HG03280 (cell line): ENCODE results near the gene SYCP3.

Experiments used
- ATAC-seq: cut with Tn5 transposase; IDR thresholded peaks from one replicate; pipeline ENCODE4 v1.9.1; 2021; ENCODE audit warnings: mild to moderate bottlenecking, moderate library complexity; ENCODE audit not compliant: unreplicated experiment

The SYCP3 gene

DNA sequence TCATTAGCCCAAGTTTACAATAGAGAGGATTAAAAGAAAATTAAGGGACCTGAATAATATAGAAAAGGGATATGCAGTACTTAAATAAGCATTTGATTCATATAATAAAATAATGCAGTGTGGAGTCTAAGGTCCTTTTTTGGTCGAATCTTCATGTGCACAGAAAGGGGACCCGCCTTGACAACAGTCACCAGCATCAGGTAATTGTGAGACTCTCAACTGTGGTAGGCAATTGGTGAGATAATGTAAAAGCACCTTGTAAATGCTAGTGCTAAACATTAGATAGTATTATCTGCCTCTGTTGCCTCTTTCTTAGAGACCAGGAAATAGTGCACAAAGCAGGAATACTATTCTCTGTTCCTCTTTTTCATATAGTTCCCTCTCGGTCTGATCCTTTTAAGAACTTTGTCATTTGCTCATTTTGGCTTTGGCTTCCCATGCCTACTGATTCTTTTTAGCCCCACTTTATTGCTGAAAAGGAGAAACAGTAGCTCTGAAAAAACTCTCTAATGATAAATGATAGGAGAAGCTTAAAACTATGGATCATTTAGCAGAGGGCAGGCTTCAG, 24.3 kb downstream of the SYCP3 start:
- ATAC-seq = no peak

DNA sequence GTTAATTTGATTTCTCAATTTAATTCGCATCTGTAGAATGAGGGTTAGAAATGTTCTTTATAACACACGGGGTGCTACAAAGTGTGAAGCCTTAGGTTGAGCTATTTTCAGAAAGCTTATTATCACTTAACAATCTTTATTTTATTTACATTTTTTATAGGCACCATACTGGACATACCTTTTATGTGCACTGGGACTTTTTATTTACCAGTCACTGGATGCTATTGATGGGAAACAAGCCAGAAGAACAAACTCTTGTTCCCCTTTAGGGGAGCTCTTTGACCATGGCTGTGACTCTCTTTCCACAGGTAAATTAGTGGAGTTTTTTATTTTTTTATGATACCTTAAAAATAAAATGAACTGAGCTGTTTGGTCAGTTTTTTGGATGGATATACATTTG, 25.3 kb downstream of the SYCP3 start:
- ATAC-seq = no peak

GRCh38 chr12:101713059-101713682, 26.1 kb downstream of the SYCP3 start:
- no peak for ATAC-seq

GRCh38 chr12:101710288-101710687, 29.0 kb downstream of the SYCP3 start:
- ATAC-seq = no peak

GRCh38 chr12:101707131-101707782, 32.0 kb downstream of the SYCP3 start:
- ATAC-seq = no peak

- no peak for ATAC-seq
These were observed 32.9 kb downstream of the SYCP3 start for GRCh38 chr12:101706403-101706802.

DNA sequence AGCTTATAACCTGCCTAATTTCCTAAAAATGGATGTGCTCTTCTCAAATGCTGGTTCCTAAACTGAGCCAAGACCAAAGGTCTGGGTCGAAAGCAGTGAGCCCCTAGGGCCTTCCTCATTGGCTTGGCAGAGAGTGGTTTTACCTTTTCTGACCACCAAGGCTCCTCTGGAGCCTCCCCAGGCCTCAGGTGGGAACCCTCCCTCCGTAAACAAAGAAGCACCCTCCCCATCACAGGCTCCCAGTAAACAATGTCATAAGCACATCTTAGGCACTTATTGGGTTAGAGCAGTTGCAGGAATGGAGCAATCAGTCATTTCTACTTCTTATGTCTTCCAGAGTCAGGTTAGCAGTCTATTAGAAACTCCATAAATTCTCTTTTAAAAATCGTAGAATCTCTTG, 35.8 kb downstream of the SYCP3 start:
- no peak for ATAC-seq

- no peak for ATAC-seq
These were observed 38.9 kb downstream of the SYCP3 start for GRCh38 chr12:101700299-101700820.

DNA sequence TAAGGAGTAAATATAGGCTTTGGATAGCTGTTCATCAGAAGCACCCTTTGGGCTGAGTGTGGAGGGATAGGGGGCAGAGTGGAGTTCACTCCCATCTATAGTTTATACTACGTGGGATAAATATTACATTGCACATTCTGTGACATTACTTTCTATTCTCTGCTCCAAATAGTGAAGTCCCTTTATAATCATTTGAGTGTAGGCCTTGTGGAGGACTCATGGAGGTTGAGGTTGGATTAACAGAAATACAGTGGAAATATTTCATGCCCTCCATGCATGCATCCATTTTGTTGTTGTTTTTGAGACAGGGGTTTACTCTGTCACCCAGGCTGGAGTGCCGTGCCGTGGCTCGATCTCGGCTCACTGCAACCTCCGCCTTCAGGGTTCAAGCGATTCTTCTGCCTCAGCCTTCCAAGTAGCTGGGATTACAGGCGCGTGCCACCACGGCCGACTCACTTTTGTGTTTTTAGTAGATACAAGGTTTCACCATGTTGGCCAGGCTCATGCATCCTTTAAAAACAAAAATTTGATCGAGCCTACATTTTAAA, 40.4 kb downstream of the SYCP3 start:
- no peak for ATAC-seq

- peak; percentile 34 for ATAC-seq
These were observed 41.1 kb downstream of the SYCP3 start for GRCh38 chr12:101697930-101698799.

DNA sequence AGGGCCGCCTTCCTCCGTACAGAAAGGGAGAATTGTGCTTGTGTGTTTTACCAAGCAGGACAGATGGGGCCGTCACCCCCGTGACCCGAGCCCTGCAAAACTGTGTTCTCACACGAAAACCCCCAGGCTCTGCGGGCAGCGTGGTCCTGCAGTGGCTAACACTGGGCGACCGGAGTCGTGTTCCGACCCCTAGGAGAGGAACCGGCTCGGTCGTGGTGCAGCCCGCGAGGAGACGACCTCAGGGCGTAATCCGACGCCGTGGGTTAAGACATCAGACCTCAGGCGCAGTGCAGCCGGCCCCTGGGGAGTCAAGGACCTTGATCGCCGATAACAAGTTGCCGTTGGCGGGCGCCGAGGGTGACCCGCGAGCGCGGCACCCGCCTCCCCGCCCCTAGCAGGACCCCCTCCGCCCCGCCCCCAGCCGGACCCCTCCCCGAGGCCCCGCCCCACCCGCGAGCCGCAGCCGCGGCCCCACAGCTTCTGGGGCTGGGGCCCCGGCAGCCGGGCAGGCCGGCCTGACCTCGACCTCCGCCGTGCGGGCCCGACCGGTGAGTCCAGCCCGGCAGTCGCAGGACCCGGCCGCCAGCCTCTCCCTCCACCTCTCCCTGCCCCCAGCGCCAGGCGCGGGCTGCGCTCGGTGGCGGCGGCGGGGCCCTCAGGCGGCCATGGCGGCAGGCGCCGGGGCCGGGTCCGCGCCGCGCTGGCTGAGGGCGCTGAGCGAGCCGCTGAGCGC, 41.9 kb downstream of the SYCP3 start, which contains the start of gene CHPT1:
TSS of gene CHPT1 (plus strand) at position 444 of the 733 bp plus-strand sequence. CDS start at position 666, 222 bp downstream.
- ATAC-seq = peak; percentile 71

- ATAC-seq = peak; percentile 0
These were observed 42.7 kb downstream of the SYCP3 start for GRCh38 chr12:101696251-101697196.

DNA sequence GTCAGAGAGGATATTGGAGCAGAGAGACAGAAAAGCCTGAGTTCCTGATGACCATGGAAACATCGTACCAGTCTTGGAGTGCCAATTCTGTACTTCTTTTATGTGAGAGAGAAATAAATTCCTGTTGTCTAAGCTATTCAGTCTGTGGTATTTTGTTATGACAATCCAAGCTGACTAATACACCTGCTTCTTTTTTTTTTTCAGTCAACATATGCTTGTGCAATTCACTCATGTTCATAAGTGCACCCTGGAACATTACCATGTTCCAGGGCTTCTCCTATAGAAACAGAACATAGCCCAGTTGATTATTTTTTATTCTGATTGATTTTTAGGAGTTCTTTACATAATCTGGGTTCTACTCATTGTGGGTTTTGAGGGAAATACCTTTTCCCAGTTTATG, 43.6 kb downstream of the SYCP3 start:
- ATAC-seq = no peak

- no peak for ATAC-seq
These were observed 44.3 kb downstream of the SYCP3 start for GRCh38 chr12:101694986-101695385.

DNA sequence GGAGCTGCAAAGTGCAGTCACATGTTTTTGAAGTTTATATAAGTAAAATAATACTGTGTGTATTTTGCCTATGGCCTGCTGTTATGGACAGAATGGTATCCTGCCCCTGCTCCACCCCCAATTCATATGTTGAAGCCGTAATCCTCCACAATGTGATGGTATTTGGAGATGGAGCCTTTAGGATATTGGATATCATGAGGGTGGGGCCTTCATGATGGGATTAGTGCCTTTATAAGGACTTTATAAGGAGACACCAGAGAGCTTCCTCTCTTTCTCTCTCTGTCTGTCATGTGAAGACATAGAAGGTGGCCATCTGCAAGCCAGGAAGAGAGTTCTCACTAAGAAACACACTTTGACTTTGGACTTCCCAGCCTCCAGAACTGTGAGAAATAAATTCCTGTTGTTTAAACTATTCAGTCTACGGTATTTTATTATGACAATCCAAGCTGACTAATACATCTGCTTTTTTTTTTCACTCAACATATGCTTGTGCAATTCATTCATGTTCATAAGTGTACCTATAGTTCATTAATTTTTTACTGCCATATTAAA, 44.9 kb downstream of the SYCP3 start:
- no peak for ATAC-seq

GRCh38 chr12:101691503-101692096, 47.7 kb downstream of the SYCP3 start:
- no peak for ATAC-seq

DNA sequence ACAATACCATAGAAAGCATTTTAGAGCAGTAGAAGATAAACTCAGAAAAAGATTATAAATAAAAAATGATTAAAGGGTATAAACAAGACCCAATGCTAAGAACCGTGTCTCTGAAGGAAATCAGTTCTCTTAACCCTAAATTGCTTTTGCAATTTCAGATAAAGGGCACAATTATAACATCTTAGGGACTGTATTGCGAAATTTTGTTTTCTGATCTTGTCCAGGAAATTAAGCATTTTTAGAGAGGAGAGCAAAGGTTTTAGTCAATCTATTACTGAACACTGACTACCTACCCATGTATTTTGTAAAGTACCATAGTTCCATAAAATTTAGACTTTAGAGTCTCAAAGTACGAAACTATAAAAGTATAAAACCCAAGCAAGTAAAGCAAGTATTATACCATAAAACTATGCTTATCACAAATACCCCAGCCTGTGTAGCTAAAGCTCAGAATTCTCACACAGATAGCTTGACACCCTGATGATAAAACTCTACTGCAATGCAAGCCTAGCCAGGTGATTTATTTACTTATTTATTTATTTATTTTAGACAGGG, 48.6 kb downstream of the SYCP3 start:
- ATAC-seq = no peak

- ATAC-seq = no peak
These were observed 53.1 kb downstream of the SYCP3 start for GRCh38 chr12:101686176-101686575.
